PC-9 (cell line): ENCODE measurements around the gene PLA2G4D.

Experiments
- CTCF ChIP-seq: fragments of 200-600 bp; sonication (generic); conservative IDR thresholded peaks from 2 replicates; pipeline ENCODE4 v1.6.1; 2017; ENCODE audit warnings: mixed run types, antibody characterized with exemption, mild to moderate bottlenecking, moderate library complexity
- EZH2 ChIP-seq: fragments of 200-600 bp; sonication (generic); IDR thresholded peaks from 2 replicates; pipeline ENCODE4 v1.8.0; 2017; ENCODE audit warnings: antibody characterized with exemption, low read depth

- TF ChIP-seq EZH2 (no peak), CTCF (no peak)
Measured at GRCh38 chr15:42108189-42108588, 13.8 kb upstream of the PLA2G4D start.
